A673 (cell line): Measurements from ENCODE around the gene TNFRSF4. TPM values are rescaled to one million over a fixed set of nuclear protein-coding genes. Genes with fewer than 3 reads are reported as not detected.

Source experiments
- BruUV-seq: library from RNA; stranded (reverse); fragments of 400-500 nt; replicated peaks from 2 replicates; lab custom pipeline; 2021; lab: Mats Ljungman, UMichigan
- CTCF ChIA-PET: fragments of 300-600 bp; sonication (Branson Sonifier 250); formaldehyde crosslinking; loops from one replicate; lab custom pipeline; 2022; ENCODE audit warnings: antibody characterized with exemption; lab: Charles Lee
- POLR2A ChIA-PET: fragments of 300-600 bp; sonication (Branson Sonifier 250); formaldehyde crosslinking; loops from one replicate; lab custom pipeline; 2022; ENCODE audit warnings: antibody characterized with exemption; ENCODE audit not compliant: low non-redundant PET; lab: Charles Lee
- DNase-seq: peaks from one replicate; pipeline ENCODE4 v3.0.0-alpha.2; 2015; ENCODE audit warnings: low spot score
- H3K27ac ChIP-seq: fragments of 200-600 bp; sonication (generic); 2 replicates; pipeline ENCODE4 v1.5.1; 2016; ENCODE audit warnings: mixed run types, low read depth, mild to moderate bottlenecking, mixed read lengths, antibody characterized with exemption, low read length; ENCODE audit not compliant: poor library complexity, severe bottlenecking
- H3K27me3 ChIP-seq: fragments of 200-600 bp; sonication (generic); replicated peaks from 2 replicates; pipeline ENCODE4 v1.6.1; 2017; ENCODE audit warnings: mixed run types, low read depth, mild to moderate bottlenecking, mixed read lengths, antibody characterized with exemption, low read length; ENCODE audit not compliant: insufficient read depth, poor library complexity
- H3K36me3 ChIP-seq: fragments of 200-600 bp; sonication (generic); 2 replicates; pipeline ENCODE4 v1.6.1; 2016; ENCODE audit warnings: mixed run types, mild to moderate bottlenecking, mixed read lengths, antibody characterized with exemption, low read length; ENCODE audit not compliant: insufficient read depth, poor library complexity, severe bottlenecking
- H3K4me1 ChIP-seq: fragments of 200-600 bp; sonication (generic); 2 replicates; pipeline ENCODE4 v1.6.1; 2017; ENCODE audit warnings: mixed run types, mild to moderate bottlenecking, mixed read lengths, antibody characterized with exemption, low read length; ENCODE audit not compliant: insufficient read depth, poor library complexity, severe bottlenecking
- H3K4me3 ChIP-seq: fragments of 200-600 bp; sonication (generic); 2 replicates; pipeline ENCODE4 v1.5.1; 2016; ENCODE audit warnings: low read depth, mixed run types, mild to moderate bottlenecking, mixed read lengths, low read length; ENCODE audit not compliant: poor library complexity, severe bottlenecking
- H3K9me3 ChIP-seq: fragments of 200-600 bp; sonication (generic); 2 replicates; pipeline ENCODE4 v1.6.1; 2016; ENCODE audit warnings: mixed run types, low read depth, mild to moderate bottlenecking, mixed read lengths, antibody characterized with exemption, low read length; ENCODE audit not compliant: poor library complexity, severe bottlenecking
- CTCF ChIP-seq: fragments of 300-800, 200-600 bp; sonication (generic); conservative IDR thresholded peaks from 2 replicates; pipeline ENCODE4 v1.5.1; 2017; ENCODE audit warnings: low read depth, mild to moderate bottlenecking, antibody characterized with exemption, low read length, moderate library complexity, mixed read lengths
- EZH2 ChIP-seq: fragments of 200-600 bp; sonication (generic); IDR thresholded peaks from 2 replicates; pipeline ENCODE4 v1.6.1; 2017; ENCODE audit warnings: borderline replicate concordance, low read depth, mild to moderate bottlenecking, mixed read lengths, antibody characterized with exemption, low read length; ENCODE audit not compliant: poor library complexity, severe bottlenecking
- intact Hi-C: fragments of 100-400 bp; cut with micrococcal nuclease; formaldehyde crosslinking; loops from one replicate; pipeline ENCODE4 v1.10.0; 2022; ENCODE audit not compliant: unreplicated experiment
- total RNA-seq: library from RNA; stranded (reverse); gene quantifications from 2 replicates; pipeline ENCODE4 v1.2.3, GENCODE V29; 2021

Gene TNFRSF4
- total RNA-seq, 1 experiment from 2014 or later: 0.80 TPM

DNA sequence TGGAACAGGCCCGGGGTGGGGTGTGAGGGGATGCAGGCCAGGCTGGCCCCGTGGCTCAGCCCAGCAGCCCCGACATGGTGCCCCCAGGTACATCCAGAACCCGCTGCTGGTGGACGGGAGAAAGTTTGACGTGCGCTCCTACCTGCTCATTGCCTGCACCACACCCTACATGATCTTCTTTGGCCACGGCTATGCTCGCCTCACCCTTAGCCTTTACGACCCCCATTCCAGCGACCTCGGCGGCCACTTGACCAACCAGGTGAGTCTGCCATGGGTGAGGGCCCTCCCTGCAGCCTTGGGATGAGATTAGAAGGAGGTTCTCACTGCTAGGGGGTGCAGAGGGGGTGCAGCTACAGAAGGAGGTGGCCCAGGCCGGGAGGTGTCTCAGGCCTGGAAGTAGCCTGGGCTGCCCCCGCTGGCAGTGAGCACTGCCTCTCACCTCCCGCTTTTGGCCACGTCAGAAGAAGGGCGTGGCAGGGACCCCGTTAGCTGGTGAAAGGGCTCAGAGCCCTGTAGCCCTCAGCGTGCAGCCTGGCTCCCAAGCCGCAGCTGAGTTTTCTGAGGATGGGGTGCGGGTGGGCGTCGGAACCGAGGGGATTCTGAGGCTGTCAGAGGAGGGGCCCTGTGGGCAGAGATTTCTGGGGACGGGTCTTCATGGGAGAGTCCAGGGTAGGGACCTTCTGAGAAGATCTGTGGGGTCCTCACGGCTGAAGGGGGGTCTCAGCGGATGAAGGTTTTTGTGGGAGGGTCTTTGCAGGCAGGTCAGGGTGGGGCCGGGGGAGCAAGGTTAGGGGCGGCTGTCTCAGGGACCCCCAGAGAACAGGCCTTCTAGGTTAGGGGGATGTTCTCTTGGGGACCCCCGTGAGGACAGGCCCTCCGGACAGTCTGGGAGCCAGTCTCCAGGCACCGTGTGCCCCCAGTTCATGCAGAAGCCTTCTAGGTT, 29.8 kb downstream of the TNFRSF4 start:
- no peaks in the 10 kb centered on the region for H3K9me3 ChIP-seq
- POLR2A ChIA-PET: no interaction called here
- no peak overlapping the region for H3K4me3 ChIP-seq
- intact Hi-C loops: no loop called here
- H3K4me1 ChIP-seq: no peaks in the 10 kb centered on the region
- CTCF ChIA-PET: no interaction called here
- no peak overlapping the region for H3K27ac ChIP-seq
- no peaks in the 10 kb centered on the region for H3K27me3 ChIP-seq
- BruUV-seq: no TSS peak
- H3K36me3 ChIP-seq: no peaks in the 10 kb centered on the region
- DNase-seq: no peak
- TF ChIP-seq CTCF (no peak), EZH2 (no peak)

- CTCF ChIA-PET: no interaction called here
- no peak for DNase-seq
- H3K9me3 ChIP-seq: no peaks in the 10 kb centered on the region
These were observed 30.7 kb downstream of the TNFRSF4 start for GRCh38 chr1:1183221-1183747.

More at GRCh38 chr1:1183221-1183747, 30.7 kb downstream of the TNFRSF4 start:
- Histone ChIP-seq H3K4me3 (no peak overlapping the region), H3K36me3 (no peaks in the 10 kb centered on the region), H3K27me3 (no peaks in the 10 kb centered on the region), H3K27ac (no peak overlapping the region), H3K4me1 (no peaks in the 10 kb centered on the region)
- no peak for TF ChIP-seq EZH2
- TF ChIP-seq CTCF: no peak
- no TSS peak for BruUV-seq
- intact Hi-C loops: no loop called here
- POLR2A ChIA-PET: no interaction called here
